ENCODE measurements around the gene S100G.

GRCh38 chrX:16606142-16606720 is 43.7 kb upstream of the S100G start:
- no peak for TF ChIP-seq CTCF (IDR thresholded peaks at IDR 0.05 in 8 of 11, conservative IDR thresholded peaks at IDR 0.05 in 3 of 11)
- TF ChIP-seq POLR2AphosphoS5 (IDR thresholded peaks at IDR 0.05) = no peak
- no peak for TF ChIP-seq POLR2A (IDR thresholded peaks at IDR 0.05)
